Glutamatergic neuron (in vitro differentiated cells): ENCODE measurements around the gene NMNAT3. TPM values are rescaled to one million over a fixed set of nuclear protein-coding genes. Genes with fewer than 3 reads are reported as not detected.

Experiments used
- DNase-seq: peaks from one replicate; pipeline ENCODE4 v3.0.0; 2022
- H3K27ac Mint-ChIP-seq: one replicate; pipeline ENCODE4 v1.8.0; 2020; ENCODE audit warnings: mild to moderate bottlenecking, mixed read lengths, inconsistent platforms; ENCODE audit not compliant: unreplicated experiment
- H3K27me3 Mint-ChIP-seq: one replicate; pipeline ENCODE4 v1.8.0; 2020; ENCODE audit warnings: mild to moderate bottlenecking, moderate library complexity, mixed read lengths, inconsistent platforms; ENCODE audit not compliant: unreplicated experiment
- H3K36me3 Mint-ChIP-seq: one replicate; pipeline ENCODE4 v1.8.0; 2020; ENCODE audit warnings: mild to moderate bottlenecking, mixed read lengths, inconsistent platforms; ENCODE audit not compliant: unreplicated experiment
- H3K4me1 Mint-ChIP-seq: one replicate; pipeline ENCODE4 v1.8.0; 2020; ENCODE audit warnings: mild to moderate bottlenecking, low read depth, mixed read lengths, inconsistent platforms; ENCODE audit not compliant: unreplicated experiment
- H3K4me3 Mint-ChIP-seq: one replicate; pipeline ENCODE4 v1.8.0; 2020; ENCODE audit warnings: mild to moderate bottlenecking, mixed read lengths, inconsistent platforms; ENCODE audit not compliant: unreplicated experiment
- H3K9me3 Mint-ChIP-seq: one replicate; pipeline ENCODE4 v1.8.0; 2020; ENCODE audit warnings: mild to moderate bottlenecking, moderate library complexity, mixed read lengths, inconsistent platforms; ENCODE audit not compliant: unreplicated experiment
- CTCF ChIP-seq: fragments of 200-600 bp; sonication (generic); IDR thresholded peaks from one replicate; pipeline ENCODE4 v1.5.0; 2021; ENCODE audit not compliant: partially characterized antibody, unreplicated experiment
- total RNA-seq: library from RNA; stranded (reverse); fragmentation: NEBNext Ultra II Directional; extraction: Animal tissue kit (Norgen Biotek cat#: 25700); gene quantifications from one replicate; pipeline ENCODE4 v1.2.1, GENCODE V29; 2021; ENCODE audit not compliant: unreplicated experiment

The NMNAT3 gene
- total RNA-seq, 1 donor from 2014 or later: 0.61 TPM

- Mint-ChIP-seq H3K36me3 (no peaks in the 10 kb centered on the region), H3K27me3 (peaks cover 2% of the 10 kb centered on the region), H3K4me3 (no peak overlapping the region), H3K4me1 (peaks cover 7% of the 10 kb centered on the region), H3K27ac (no peak overlapping the region), H3K9me3 (no peaks in the 10 kb centered on the region)
- DNase-seq: no peak
- no peak for TF ChIP-seq CTCF
These were observed 38.1 kb upstream of the NMNAT3 start for GRCh38 chr3:139715743-139716360.

GRCh38 chr3:139715166-139715565, 37.4 kb upstream of the NMNAT3 start:
- H3K36me3 Mint-ChIP-seq: no peaks in the 10 kb centered on the region
- DNase-seq: no peak
- no peak overlapping the region for H3K27ac Mint-ChIP-seq
- H3K9me3 Mint-ChIP-seq: no peaks in the 10 kb centered on the region
- H3K4me3 Mint-ChIP-seq: no peak overlapping the region
- peaks cover 7% of the 10 kb centered on the region for H3K4me1 Mint-ChIP-seq
- no peak for TF ChIP-seq CTCF
- H3K27me3 Mint-ChIP-seq: peaks cover 2% of the 10 kb centered on the region

- DNase-seq: no peak
- Mint-ChIP-seq H3K27ac (no peak overlapping the region), H3K27me3 (peaks cover 2% of the 10 kb centered on the region), H3K4me1 (no peaks in the 10 kb centered on the region), H3K4me3 (no peak overlapping the region), H3K36me3 (no peaks in the 10 kb centered on the region), H3K9me3 (no peaks in the 10 kb centered on the region)
- no peak for TF ChIP-seq CTCF
These were observed 32.4 kb upstream of the NMNAT3 start for GRCh38 chr3:139710212-139710611.

- DNase-seq: no peak
- Mint-ChIP-seq H3K4me1 (no peaks in the 10 kb centered on the region), H3K27ac (no peak overlapping the region), H3K9me3 (no peaks in the 10 kb centered on the region), H3K36me3 (no peaks in the 10 kb centered on the region), H3K27me3 (peaks cover 3% of the 10 kb centered on the region), H3K4me3 (no peak overlapping the region)
- TF ChIP-seq CTCF: no peak
These were observed 27.9 kb upstream of the NMNAT3 start for GRCh38 chr3:139705631-139706030.

- H3K27ac Mint-ChIP-seq: no peak overlapping the region
- no peak for TF ChIP-seq CTCF
- peaks cover 5% of the 10 kb centered on the region for H3K27me3 Mint-ChIP-seq
- no peaks in the 10 kb centered on the region for H3K9me3 Mint-ChIP-seq
- no peaks in the 10 kb centered on the region for H3K36me3 Mint-ChIP-seq
- H3K4me3 Mint-ChIP-seq: no peak overlapping the region
- no peaks in the 10 kb centered on the region for H3K4me1 Mint-ChIP-seq
- DNase-seq: no peak
These were observed 18.5 kb upstream of the NMNAT3 start for GRCh38 chr3:139696314-139696604.
